IMR-90 (cell line): ENCODE results near the gene G3BP1. TPM values are rescaled to one million over a fixed set of nuclear protein-coding genes. Genes with fewer than 3 reads are reported as not detected.

Experiments used
- ATAC-seq: fragments of 200-7000 bp; cut with Tn5 transposase; 2 replicates; pipeline ENCODE4 v1.9.1; 2020; ENCODE audit warnings: low read depth, mild to moderate bottlenecking, moderate library complexity
- BruUV-seq: library from RNA; stranded (reverse); fragments of 400-500 nt; replicated peaks from 2 replicates; lab custom pipeline; 2021; lab: Mats Ljungman, UMichigan
- CTCF ChIA-PET: fragments of 300-600 bp; formaldehyde crosslinking; extraction: SDS; loops from one replicate; lab custom pipeline; 2021; ENCODE audit warnings: antibody characterized with exemption; lab: Yijun Ruan, JAX
- POLR2A ChIA-PET: fragments of 300-600 bp; sonication (Branson Sonifier 250); formaldehyde crosslinking; loops from one replicate; lab custom pipeline; 2022; ENCODE audit warnings: antibody characterized with exemption; ENCODE audit not compliant: unreplicated experiment; lab: Charles Lee
- DNase-seq: peaks from one replicate; pipeline ENCODE4 v3.0.0; 2013
- H2AFZ ChIP-seq: replicated peaks from 2 replicates; pipeline ENCODE3; 2013; ENCODE audit warnings: low read length, mild to moderate bottlenecking; ENCODE audit not compliant: poor library complexity
- H2AK5ac ChIP-seq: 2 replicates; pipeline ENCODE4 v1.6.1; 2013; ENCODE audit warnings: low read depth, low read length, inconsistent platforms
- H2AK9ac ChIP-seq: replicated peaks from 2 replicates; pipeline ENCODE3; 2013; ENCODE audit warnings: mild to moderate bottlenecking, low read depth, low read length, moderate library complexity; ENCODE audit not compliant: poor library complexity
- H2BK120ac ChIP-seq: 2 replicates; pipeline ENCODE4 v1.6.1; 2013; ENCODE audit warnings: low read depth, low read length, inconsistent platforms
- H2BK15ac ChIP-seq: 3 replicates; pipeline ENCODE4 v1.6.1; 2013; ENCODE audit warnings: low read depth, low read length, inconsistent platforms
- H2BK20ac ChIP-seq: 2 replicates; pipeline ENCODE4 v1.6.1; 2013; ENCODE audit warnings: low read depth, mild to moderate bottlenecking, inconsistent platforms, low read length, moderate library complexity
- H2BK5ac ChIP-seq: 2 replicates; pipeline ENCODE4 v1.6.1; 2013; ENCODE audit warnings: mild to moderate bottlenecking, low read depth, low read length, inconsistent platforms; ENCODE audit not compliant: poor library complexity, severe bottlenecking
- H3K14ac ChIP-seq: replicated peaks from 2 replicates; pipeline ENCODE4 v1.6.1; 2013; ENCODE audit warnings: low read depth, low read length, inconsistent platforms
- H3K18ac ChIP-seq: 2 replicates; pipeline ENCODE4 v1.6.1; 2013; ENCODE audit warnings: low read depth, low read length, control low read depth
- H3K23ac ChIP-seq: 2 replicates; pipeline ENCODE4 v1.6.1; 2013; ENCODE audit warnings: low read depth, low read length, inconsistent platforms
- H3K27ac ChIP-seq: 2 replicates; pipeline ENCODE4 v1.5.1; 2013; ENCODE audit warnings: mild to moderate bottlenecking, control low read depth, low read length; ENCODE audit not compliant: insufficient read depth
- H3K27me3 ChIP-seq: 2 replicates; pipeline ENCODE4 v1.6.1; 2013; ENCODE audit warnings: low read length; ENCODE audit not compliant: control insufficient read depth, insufficient read depth
- H3K36me3 ChIP-seq: 2 replicates; pipeline ENCODE4 v1.6.1; 2013; ENCODE audit warnings: low read length, mixed read lengths; ENCODE audit not compliant: control insufficient read depth, insufficient read depth
- H3K4ac ChIP-seq: 2 replicates; pipeline ENCODE4 v1.6.1; 2013; ENCODE audit warnings: low read depth, low read length, inconsistent platforms
- H3K4me1 ChIP-seq: 2 replicates; pipeline ENCODE4 v1.6.1; 2013; ENCODE audit warnings: low read length, mixed read lengths; ENCODE audit not compliant: control insufficient read depth, insufficient read depth
- H3K4me2 ChIP-seq: 2 replicates; pipeline ENCODE4 v1.6.1; 2013; ENCODE audit warnings: low read depth, mild to moderate bottlenecking, control low read depth, low read length, moderate library complexity
- H3K4me3 ChIP-seq: 2 replicates; pipeline ENCODE4 v1.5.1; 2013; ENCODE audit warnings: low read depth, mild to moderate bottlenecking, control low read depth, low read length, moderate library complexity; ENCODE audit not compliant: insufficient read depth
- H3K56ac ChIP-seq: 2 replicates; pipeline ENCODE4 v1.6.1; 2013; ENCODE audit warnings: low read length, inconsistent platforms; ENCODE audit not compliant: insufficient read depth; ENCODE audit errors: extremely low read depth
- H3K79me1 ChIP-seq, 2 experiments: 2 replicates each; pipeline ENCODE4 v1.6.1; 2013; ENCODE audit warnings: low read length in 2 of 2, inconsistent platforms in 1 of 2, low read depth in 1 of 2
- H3K9ac ChIP-seq: 2 replicates; pipeline ENCODE4 v1.6.1; 2013; ENCODE audit warnings: low read depth, low read length, control low read depth
- H3K9me1 ChIP-seq: 2 replicates; pipeline ENCODE4 v1.6.1; 2013; ENCODE audit warnings: low read length, inconsistent platforms; ENCODE audit not compliant: insufficient read depth
- H3K9me3 ChIP-seq: 2 replicates; pipeline ENCODE4 v1.6.1; 2013; ENCODE audit warnings: low read length; ENCODE audit not compliant: control insufficient read depth, insufficient read depth
- H4K20me1 ChIP-seq: 2 replicates; pipeline ENCODE4 v1.6.1; 2013; ENCODE audit warnings: low read length, inconsistent platforms; ENCODE audit not compliant: insufficient read depth
- H4K5ac ChIP-seq: 2 replicates; pipeline ENCODE4 v1.6.1; 2013; ENCODE audit warnings: mild to moderate bottlenecking, low read depth, low read length, control low read depth
- H4K8ac ChIP-seq, 2 experiments: 2 replicates each; pipeline ENCODE4 v1.6.1; 2013; ENCODE audit warnings: low read depth in 2 of 2, low read length in 2 of 2, control low read depth in 1 of 2, inconsistent platforms in 1 of 2
- H4K91ac ChIP-seq: 2 replicates; pipeline ENCODE4 v1.6.1; 2013; ENCODE audit warnings: low read depth, low read length, inconsistent platforms; ENCODE audit not compliant: insufficient read depth
- CHD1 ChIP-seq: IDR thresholded peaks from 2 replicates; pipeline ENCODE4 v1.6.1; 2012; ENCODE audit warnings: low read depth, low read length, improper control_type of control experiment
- CTCF ChIP-seq: conservative IDR thresholded peaks from 2 replicates; pipeline ENCODE4 v1.5.1; 2012; ENCODE audit warnings: mild to moderate bottlenecking, low read depth, low read length, improper control_type of control experiment
- FOS ChIP-seq: fragments of 150-350 bp; IDR thresholded peaks from 2 replicates; pipeline ENCODE4 v1.6.1; 2016; ENCODE audit warnings: low read depth, low read length
- MXI1 ChIP-seq: IDR thresholded peaks from 2 replicates; pipeline ENCODE4 v1.6.1; 2012; ENCODE audit warnings: low read depth, mild to moderate bottlenecking, low read length, moderate library complexity, borderline replicate concordance
- RAD21 ChIP-seq: IDR thresholded peaks from 2 replicates; pipeline ENCODE4 v1.6.1; 2012; ENCODE audit warnings: low read length, improper control_type of control experiment
- RCOR1 ChIP-seq: IDR thresholded peaks from 2 replicates; pipeline ENCODE4 v1.6.1; 2012; ENCODE audit warnings: mild to moderate bottlenecking, low read length, improper control_type of control experiment; ENCODE audit not compliant: insufficient replicate concordance
- RFX5 ChIP-seq: IDR thresholded peaks from 2 replicates; pipeline ENCODE4 v1.8.0; 2012; ENCODE audit warnings: low read depth, mild to moderate bottlenecking, low read length, moderate library complexity
- USF2 ChIP-seq: fragments of 150-350 bp; IDR thresholded peaks from 2 replicates; pipeline ENCODE4 v1.6.1; 2017; ENCODE audit warnings: mild to moderate bottlenecking, antibody characterized with exemption, low read length, low read depth
- WGBS, 2 experiments: methylation state at CpG; one replicate each; pipeline versions ENCODE4 v1.1.5 to v1.1.7; 2013; ENCODE audit warnings: missing lambda C conversion rate in 2 of 2; ENCODE audit not compliant: insufficient read length in 1 of 2; ENCODE audit errors: extremely low coverage in 2 of 2; 5-methylcytosine and 5-hydroxymethylcytosine counted together
- dilution Hi-C: fragments of 300-500 bp; cut with HindIII; formaldehyde crosslinking; loops from one replicate; pipeline ENCODE4 v1.14.3; 2018; ENCODE audit warnings: low sequenced_read_pairs; ENCODE audit not compliant: unreplicated experiment
- in situ Hi-C: fragments of 300-500 bp; cut with MboI; formaldehyde crosslinking; loops from 3 replicates; pipeline ENCODE4 v1.14.3; 2019; ENCODE audit warnings: low sequenced_read_pairs, inconsistent platforms, mixed read lengths
- intact Hi-C: fragments of 100-400 bp; cut with micrococcal nuclease; formaldehyde crosslinking; loops from 2 replicates; pipeline ENCODE4 v1.10.0; 2022
- polyA plus RNA-seq, 3 experiments: library from polyadenylated mRNA; depleted of rRNA; stranded (reverse); fragments of >200 nt; gene quantifications; 2 replicates each; pipeline ENCODE4 v1.2.3, GENCODE V29; 2012; ENCODE audit warnings: low replicate concordance in 1 of 3
- total RNA-seq: library from RNA; depleted of rRNA; stranded (reverse); fragments of >200 nt; gene quantifications from 2 replicates; pipeline ENCODE4 v1.2.3, GENCODE V29; 2012

G3BP1 gene
- total and polyA plus RNA-seq, 2 of the 4 experiments (the other 2 are of a cell fraction) = 40.2 to 482 TPM

- Histone ChIP-seq H2AFZ (no peak overlapping the region), H3K56ac (no peak overlapping the region), H2BK20ac (no peak overlapping the region), H4K20me1 (peaks cover 28% of the 10 kb centered on the region; the same call in 1 of the 2 replicates), H3K14ac (no peak overlapping the region), H4K5ac (no peak overlapping the region), H3K4me2 (no peak overlapping the region), H3K27ac (no peak overlapping the region), H3K4me1 (peaks cover 7% of the 10 kb centered on the region), H3K23ac (no peak overlapping the region), H3K18ac (no peak overlapping the region), H3K9me1 (peaks cover 3% of the 10 kb centered on the region; the same call in 1 of the 2 replicates), H3K4me3 (no peak overlapping the region), H4K91ac (no peak overlapping the region), H3K79me1 (peaks cover 36 to 68% of the 10 kb centered on the region in 2 experiments), H4K8ac (no peak overlapping the region), H3K36me3 (peaks cover 21% of the 10 kb centered on the region), H2AK5ac (no peak overlapping the region), H2BK15ac (no peak overlapping the region), H3K4ac (no peak overlapping the region), H3K9me3 (no peaks in the 10 kb centered on the region), H3K9ac (no peak overlapping the region), H2BK120ac (no peak overlapping the region), H3K27me3 (no peaks in the 10 kb centered on the region), H2BK5ac (no peak overlapping the region), H2AK9ac (no peak overlapping the region)
- ChIA-PET POLR2A (no interaction called here), CTCF (no interaction called here)
- WGBS, 2 experiments = no CpG with 5 or more reads among the region's 4 CpGs
- dilution Hi-C loops = no loop called here
- ATAC-seq (no peak), DNase-seq (no peak)
- BruUV-seq = no TSS peak
- TF ChIP-seq USF2 = no peak
- TF ChIP-seq MXI1 = no peak
- TF ChIP-seq CTCF = no peak
- no peak for TF ChIP-seq FOS
- TF ChIP-seq RCOR1 = no peak
- TF ChIP-seq RFX5 = no peak
- TF ChIP-seq RAD21 = no peak
- no peak for TF ChIP-seq CHD1
- in situ Hi-C loops = no loop called here
- intact Hi-C loops = no loop called here
Observed at GRCh38 chr5:151808451-151809169, 36.9 kb downstream of the G3BP1 start.
